ENCODE results near the gene YDJC. TPM values are rescaled to one million over a fixed set of nuclear protein-coding genes. Genes with fewer than 3 reads are reported as not detected.
"Not testable (repeated sequence)": the region's sequence is repeated elsewhere in the genome, so short reads cannot be mapped to it uniquely, and the experiment has no call there.

YDJC gene
- total RNA-seq, 1 donor: 25.0 TPM

GRCh38 chr22:21650823-21651520 is 21.1 kb upstream of the YDJC start:
- TF ChIP-seq CTCF (IDR thresholded peaks at IDR 0.05; ENCODE audit: extremely low read depth, low read depth, low read length): no peak
- H3K79me2 ChIP-seq (ENCODE audit: insufficient read depth, low read length): peaks cover 2% of the 10 kb centered on the region
- no peaks in the 10 kb centered on the region for H4K20me1 ChIP-seq (ENCODE audit: insufficient read depth, low read length)
- H3K27ac ChIP-seq (ENCODE audit: low read depth, low read length): peak overlapping the region; percentile 28
- DNase-seq (ENCODE audit: insufficient read length, low spot score, missing footprints): no peak
- no peaks in the 10 kb centered on the region for H3K27me3 ChIP-seq (ENCODE audit: insufficient read depth, low read length)
- H3K4me3 ChIP-seq (ENCODE audit: insufficient read depth, low read length): peak overlapping the region; percentile 91
- peak overlapping the region; percentile 93 for H2AFZ ChIP-seq (ENCODE audit: low read length)
- H3K4me1 ChIP-seq (ENCODE audit: insufficient read depth, low read length): peaks cover 12% of the 10 kb centered on the region
- H3K36me3 ChIP-seq (ENCODE audit: insufficient read depth, low read length): peaks cover 8% of the 10 kb centered on the region
- no peaks in the 10 kb centered on the region for H3K9me3 ChIP-seq (ENCODE audit: low read depth, low read length)
- peak overlapping the region; percentile 97 for H3K4me2 ChIP-seq (ENCODE audit: insufficient read depth, low read length)

GRCh38 chr22:21650280-21650679 is 20.5 kb upstream of the YDJC start:
- no peak overlapping the region for H2AFZ ChIP-seq (ENCODE audit: low read length)
- H3K4me3 ChIP-seq (ENCODE audit: insufficient read depth, low read length): no peak overlapping the region
- H3K9me3 ChIP-seq (ENCODE audit: low read depth, low read length): no peaks in the 10 kb centered on the region
- H3K79me2 ChIP-seq (ENCODE audit: insufficient read depth, low read length): peaks cover 2% of the 10 kb centered on the region
- H3K36me3 ChIP-seq (ENCODE audit: insufficient read depth, low read length): peaks cover 8% of the 10 kb centered on the region
- no peaks in the 10 kb centered on the region for H4K20me1 ChIP-seq (ENCODE audit: insufficient read depth, low read length)
- H3K4me2 ChIP-seq (ENCODE audit: insufficient read depth, low read length): no peak overlapping the region
- no peak for DNase-seq (ENCODE audit: insufficient read length, low spot score, missing footprints)
- no peak for TF ChIP-seq CTCF (IDR thresholded peaks at IDR 0.05; ENCODE audit: extremely low read depth, low read depth, low read length)
- no peaks in the 10 kb centered on the region for H3K27me3 ChIP-seq (ENCODE audit: insufficient read depth, low read length)
- peaks cover 12% of the 10 kb centered on the region for H3K4me1 ChIP-seq (ENCODE audit: insufficient read depth, low read length)
- no peak overlapping the region for H3K27ac ChIP-seq (ENCODE audit: low read depth, low read length)

- Histone ChIP-seq H3K36me3 (ENCODE audit: insufficient read depth, low read length) (peaks cover 5% of the 10 kb centered on the region), H3K27me3 (ENCODE audit: insufficient read depth, low read length) (no peaks in the 10 kb centered on the region), H3K4me1 (ENCODE audit: insufficient read depth, low read length) (peaks cover 12% of the 10 kb centered on the region), H3K4me2 (ENCODE audit: insufficient read depth, low read length) (no peak overlapping the region), H4K20me1 (ENCODE audit: insufficient read depth, low read length) (peaks cover 7% of the 10 kb centered on the region), H2AFZ (ENCODE audit: low read length) (no peak overlapping the region), H3K9me3 (ENCODE audit: low read depth, low read length) (no peaks in the 10 kb centered on the region), H3K4me3 (ENCODE audit: insufficient read depth, low read length) (no peak overlapping the region), H3K27ac (ENCODE audit: low read depth, low read length) (no peak overlapping the region), H3K79me2 (ENCODE audit: insufficient read depth, low read length) (peaks cover 14% of the 10 kb centered on the region)
- peak; percentile 91 for TF ChIP-seq CTCF (IDR thresholded peaks at IDR 0.05; ENCODE audit: extremely low read depth, low read depth, low read length)
- DNase-seq (ENCODE audit: insufficient read length, low spot score, missing footprints): peak; percentile 96
These were observed 17.1 kb upstream of the YDJC start for GRCh38 chr22:21646608-21647590.

GRCh38 chr22:21645513-21645912 is 15.7 kb upstream of the YDJC start:
- H3K27ac ChIP-seq (ENCODE audit: low read depth, low read length); H3K36me3 ChIP-seq (ENCODE audit: insufficient read depth, low read length); H2AFZ ChIP-seq (ENCODE audit: low read length); DNase-seq (ENCODE audit: insufficient read length, low spot score, missing footprints); H3K4me2 ChIP-seq (ENCODE audit: insufficient read depth, low read length); H3K4me3 ChIP-seq (ENCODE audit: insufficient read depth, low read length); H4K20me1 ChIP-seq (ENCODE audit: insufficient read depth, low read length); H3K27me3 ChIP-seq (ENCODE audit: insufficient read depth, low read length); H3K9me3 ChIP-seq (ENCODE audit: low read depth, low read length): not testable (repeated sequence)
- Histone ChIP-seq H3K4me1 (ENCODE audit: insufficient read depth, low read length) (peaks cover 16% of the 10 kb centered on the region), H3K79me2 (ENCODE audit: insufficient read depth, low read length) (peaks cover 14% of the 10 kb centered on the region)
